HepG2 (cell line): ENCODE results near the gene CPSF4. TPM values are rescaled to one million over a fixed set of nuclear protein-coding genes. Genes with fewer than 3 reads are reported as not detected.

Experiments
- ATF7-NPFF ChIP-seq: sonication (generic); formaldehyde crosslinking; IDR thresholded peaks from 2 replicates; pipeline ENCODE4 v1.8.1; 2023; ENCODE audit warnings: mild to moderate bottlenecking, low read depth, missing genetic modification reagents, moderate library complexity
- BORCS8-MEF2B ChIP-seq: sonication (generic); formaldehyde crosslinking; IDR thresholded peaks from 2 replicates; pipeline ENCODE4 v1.8.0; 2022; ENCODE audit warnings: mild to moderate bottlenecking, missing genetic modification reagents
- CHCHD3 ChIP-seq: sonication (generic); formaldehyde crosslinking; IDR thresholded peaks from 2 replicates; pipeline ENCODE4 v1.8.0; 2022; ENCODE audit warnings: mild to moderate bottlenecking, missing genetic modification reagents, moderate library complexity
- DNMT1 ChIP-seq: sonication (generic); formaldehyde crosslinking; IDR thresholded peaks from 2 replicates; pipeline ENCODE4 v1.5.1; 2020; ENCODE audit warnings: mild to moderate bottlenecking, missing genetic modification reagents
- GABPB1 ChIP-seq: IDR thresholded peaks from 2 replicates; pipeline ENCODE4 v1.6.1; 2016; ENCODE audit warnings: mild to moderate bottlenecking, missing genetic modification reagents, moderate library complexity, missing compliant biosample characterization
- HDAC6 ChIP-seq: fragments of 200-600 bp; sonication (generic); IDR thresholded peaks from 2 replicates; pipeline ENCODE4 v1.7.0; 2017; ENCODE audit warnings: mild to moderate bottlenecking, antibody characterized with exemption, low read length, low read depth
- MTF2 ChIP-seq: sonication (generic); formaldehyde crosslinking; IDR thresholded peaks from 2 replicates; pipeline ENCODE4 v1.5.0; 2020; ENCODE audit warnings: missing genetic modification reagents, borderline replicate concordance
- NCOA2 ChIP-seq: sonication (generic); formaldehyde crosslinking; IDR thresholded peaks from 2 replicates; pipeline ENCODE4 v1.8.0; 2022; ENCODE audit warnings: inconsistent platforms
- PAF1 ChIP-seq: IDR thresholded peaks from 2 replicates; pipeline ENCODE4 v1.6.1; 2016; ENCODE audit warnings: missing genetic modification reagents, missing compliant biosample characterization
- RBFOX2 ChIP-seq: fragments of 200-400 bp; formaldehyde crosslinking; IDR thresholded peaks from 2 replicates; pipeline ENCODE4 v1.6.1; 2017; ENCODE audit warnings: low read depth, mild to moderate bottlenecking, low read length
- REPIN1 ChIP-seq: sonication (generic); formaldehyde crosslinking; IDR thresholded peaks from 2 replicates; pipeline ENCODE4 v1.8.0; 2022; ENCODE audit warnings: missing genetic modification reagents, low read depth, mild to moderate bottlenecking, borderline replicate concordance
- RNF2 ChIP-seq: fragments of 450-650 bp; conservative IDR thresholded peaks from 2 replicates; pipeline ENCODE4 v1.6.1; 2016; ENCODE audit warnings: low read depth
- SIN3A ChIP-seq: IDR thresholded peaks from 2 replicates; pipeline ENCODE4 v1.6.1; 2011; ENCODE audit warnings: low read depth, mild to moderate bottlenecking, control low read depth, low read length, borderline replicate concordance
- SNAI1 ChIP-seq: sonication (generic); formaldehyde crosslinking; IDR thresholded peaks from 2 replicates; pipeline ENCODE4 v1.5.0; 2020; ENCODE audit warnings: mild to moderate bottlenecking, missing genetic modification reagents, borderline replicate concordance
- SP4 ChIP-seq: sonication (generic); formaldehyde crosslinking; IDR thresholded peaks from 2 replicates; pipeline ENCODE4 v1.8.1; 2023; ENCODE audit warnings: mild to moderate bottlenecking, missing genetic modification reagents
- TP53 ChIP-seq: sonication (generic); formaldehyde crosslinking; conservative IDR thresholded peaks from 2 replicates; pipeline ENCODE4 v1.4.0; 2020; ENCODE audit warnings: missing genetic modification reagents
- U2AF2 ChIP-seq: fragments of 200-400 bp; formaldehyde crosslinking; IDR thresholded peaks from 2 replicates; pipeline ENCODE4 v1.6.1; 2017; ENCODE audit warnings: low read depth, mild to moderate bottlenecking, low read length
- ZC3H4 ChIP-seq: sonication (generic); formaldehyde crosslinking; IDR thresholded peaks from 2 replicates; pipeline ENCODE4 v1.4.0; 2020; ENCODE audit warnings: missing genetic modification reagents, borderline replicate concordance
- ZNF354B ChIP-seq: sonication (generic); formaldehyde crosslinking; IDR thresholded peaks from 2 replicates; pipeline ENCODE4 v1.8.0; 2022; ENCODE audit warnings: mild to moderate bottlenecking, missing genetic modification reagents
- polyA plus RNA-seq, 8 experiments: library from polyadenylated mRNA; depleted of rRNA in 3 of 8; stranded (reverse) in 7 of 8; unstranded in 1 of 8; fragments of >200 nt; fragmentation: Illumina TruSeq in 4 of 8; extraction: Trizol in 4 of 8; gene quantifications; 2 replicates each; pipeline versions ENCODE4 v1.2.1 to v1.2.3, GENCODE V29; 2011 to 2016; ENCODE audit warnings: low read depth in 4 of 8, missing spikeins in 1 of 8, mixed read lengths in 1 of 8; ENCODE audit not compliant: insufficient read depth in 1 of 8
- total RNA-seq, 5 experiments: library from RNA; depleted of rRNA; stranded (reverse); fragments of >200 nt; fragmentation: Illumina TruSeq; extraction: Trizol; gene quantifications; 2 replicates each; pipeline ENCODE4 v1.2.3, GENCODE V29; 2016; ENCODE audit warnings: low read depth in 1 of 5
- TF ChIP-seq, protein P1 (sequence below): sonication (generic); formaldehyde crosslinking; IDR thresholded peaks from 2 replicates; pipeline ENCODE4 v1.5.1; 2020; ENCODE audit warnings: missing genetic modification reagents, mild to moderate bottlenecking, borderline replicate concordance
- TF ChIP-seq, protein P2 (sequence below): sonication (generic); formaldehyde crosslinking; IDR thresholded peaks from 2 replicates; pipeline ENCODE4 v1.5.0; 2020; ENCODE audit warnings: missing genetic modification reagents
- TF ChIP-seq, protein P3 (sequence below): sonication (generic); formaldehyde crosslinking; IDR thresholded peaks from 2 replicates; pipeline ENCODE4 v1.4.0; 2020; ENCODE audit warnings: missing genetic modification reagents
- TF ChIP-seq, protein P4 (sequence below): sonication (generic); formaldehyde crosslinking; IDR thresholded peaks from 2 replicates; pipeline ENCODE4 v1.8.1; 2023; ENCODE audit warnings: missing genetic modification reagents, mild to moderate bottlenecking, borderline replicate concordance
- TF ChIP-seq, protein P5 (sequence below): sonication (generic); formaldehyde crosslinking; IDR thresholded peaks from 2 replicates; pipeline ENCODE4 v1.9.0; 2021; ENCODE audit warnings: missing genetic modification reagents, borderline replicate concordance

The CPSF4 gene
- total and polyA plus RNA-seq, 2 of the 13 experiments (the other 11 are each of a cell fraction or from before 2014, with no cell fraction given), result 34.1 to 49.6 TPM

DNA sequence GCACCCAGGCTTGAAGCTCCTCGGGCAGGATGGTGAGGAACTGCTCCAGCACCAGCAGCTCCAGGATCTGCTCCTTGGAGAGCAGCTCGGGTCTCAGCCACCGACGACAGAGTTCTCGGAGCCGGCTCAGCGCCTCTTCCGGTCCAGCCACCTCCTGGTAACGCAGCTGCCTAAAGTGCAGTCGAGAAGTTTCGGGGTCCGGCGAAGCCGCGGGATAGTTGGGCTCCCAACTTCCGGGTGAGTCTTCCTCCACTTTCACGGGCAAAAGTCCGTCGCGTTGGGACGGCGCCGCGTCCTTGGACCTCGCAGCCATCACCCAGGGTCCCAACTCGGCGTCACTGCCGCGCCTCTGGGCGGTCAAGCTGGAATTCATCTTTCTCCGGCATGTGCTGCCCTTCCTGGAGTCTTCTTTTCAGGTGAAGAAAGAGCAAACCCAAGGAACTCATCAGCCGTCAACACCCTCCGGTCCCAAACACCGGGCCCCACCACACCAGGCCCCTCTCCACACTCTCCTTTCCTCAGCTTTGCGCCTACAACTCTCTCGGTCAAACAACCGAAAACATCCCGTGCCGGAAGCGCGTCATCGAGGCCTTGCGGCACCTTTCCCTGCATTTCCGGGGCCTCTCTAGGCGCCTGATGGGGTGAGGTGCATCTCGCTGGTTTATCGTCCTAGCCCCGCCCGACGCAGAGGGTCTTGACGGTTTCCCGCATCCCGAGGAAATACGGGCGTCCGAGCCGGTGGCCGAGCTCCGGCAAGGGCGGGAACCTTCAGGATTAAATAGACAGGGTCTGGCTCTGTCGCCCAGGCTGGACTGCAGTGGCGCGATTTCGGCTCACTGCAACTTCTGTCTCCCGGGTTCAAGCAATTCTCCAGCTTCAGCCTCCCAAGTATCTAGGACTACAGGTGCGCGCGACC, 61.2 kb downstream of the CPSF4 start, which contains the start of gene ZNF394 (continued):
- TF ChIP-seq, protein P1, sequence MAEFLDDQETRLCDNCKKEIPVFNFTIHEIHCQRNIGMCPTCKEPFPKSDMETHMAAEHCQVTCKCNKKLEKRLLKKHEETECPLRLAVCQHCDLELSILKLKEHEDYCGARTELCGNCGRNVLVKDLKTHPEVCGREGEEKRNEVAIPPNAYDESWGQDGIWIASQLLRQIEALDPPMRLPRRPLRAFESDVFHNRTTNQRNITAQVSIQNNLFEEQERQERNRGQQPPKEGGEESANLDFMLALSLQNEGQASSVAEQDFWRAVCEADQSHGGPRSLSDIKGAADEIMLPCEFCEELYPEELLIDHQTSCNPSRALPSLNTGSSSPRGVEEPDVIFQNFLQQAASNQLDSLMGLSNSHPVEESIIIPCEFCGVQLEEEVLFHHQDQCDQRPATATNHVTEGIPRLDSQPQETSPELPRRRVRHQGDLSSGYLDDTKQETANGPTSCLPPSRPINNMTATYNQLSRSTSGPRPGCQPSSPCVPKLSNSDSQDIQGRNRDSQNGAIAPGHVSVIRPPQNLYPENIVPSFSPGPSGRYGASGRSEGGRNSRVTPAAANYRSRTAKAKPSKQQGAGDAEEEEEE (CRISPR knock-in tag), result peak; percentile 62; the same call in 1 of the 2 replicates
- TF ChIP-seq ATF7-NPFF (0 out of 2 replicates have a peak, but pooled peaks have one; percentile 14), RBFOX2 (peak; percentile 71), SNAI1 (CRISPR knock-in tag) (0 out of 2 replicates have a peak, but pooled peaks have one; percentile 69), MTF2 (CRISPR knock-in tag) (no peak), NCOA2 (no peak; the same call in 1 of the 2 replicates), ZNF354B (CRISPR knock-in tag) (no peak), DNMT1 (CRISPR knock-in tag) (no peak), SIN3A (peak; percentile 66; the same call in 1 of the 2 replicates), U2AF2 (no peak), CHCHD3 (CRISPR knock-in tag) (no peak), TP53 (no peak), HDAC6 (no peak), BORCS8-MEF2B (CRISPR knock-in tag) (peak; percentile 89; the same call in 1 of the 2 replicates), RNF2 (0 out of 2 replicates have a peak, but pooled peaks have one; percentile 44), ZC3H4 (CRISPR knock-in tag) (no peak), SP4 (CRISPR knock-in tag) (peak; percentile 36; the same call in 1 of the 2 replicates), PAF1 (CRISPR knock-in tag) (no peak), REPIN1 (CRISPR knock-in tag) (peak; percentile 87), GABPB1 (CRISPR knock-in tag) (peak; percentile 98)
- TF ChIP-seq, protein P2, sequence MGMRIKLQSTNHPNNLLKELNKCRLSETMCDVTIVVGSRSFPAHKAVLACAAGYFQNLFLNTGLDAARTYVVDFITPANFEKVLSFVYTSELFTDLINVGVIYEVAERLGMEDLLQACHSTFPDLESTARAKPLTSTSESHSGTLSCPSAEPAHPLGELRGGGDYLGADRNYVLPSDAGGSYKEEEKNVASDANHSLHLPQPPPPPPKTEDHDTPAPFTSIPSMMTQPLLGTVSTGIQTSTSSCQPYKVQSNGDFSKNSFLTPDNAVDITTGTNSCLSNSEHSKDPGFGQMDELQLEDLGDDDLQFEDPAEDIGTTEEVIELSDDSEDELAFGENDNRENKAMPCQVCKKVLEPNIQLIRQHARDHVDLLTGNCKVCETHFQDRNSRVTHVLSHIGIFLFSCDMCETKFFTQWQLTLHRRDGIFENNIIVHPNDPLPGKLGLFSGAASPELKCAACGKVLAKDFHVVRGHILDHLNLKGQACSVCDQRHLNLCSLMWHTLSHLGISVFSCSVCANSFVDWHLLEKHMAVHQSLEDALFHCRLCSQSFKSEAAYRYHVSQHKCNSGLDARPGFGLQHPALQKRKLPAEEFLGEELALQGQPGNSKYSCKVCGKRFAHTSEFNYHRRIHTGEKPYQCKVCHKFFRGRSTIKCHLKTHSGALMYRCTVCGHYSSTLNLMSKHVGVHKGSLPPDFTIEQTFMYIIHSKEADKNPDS, result no peak
- TF ChIP-seq, protein P3, sequence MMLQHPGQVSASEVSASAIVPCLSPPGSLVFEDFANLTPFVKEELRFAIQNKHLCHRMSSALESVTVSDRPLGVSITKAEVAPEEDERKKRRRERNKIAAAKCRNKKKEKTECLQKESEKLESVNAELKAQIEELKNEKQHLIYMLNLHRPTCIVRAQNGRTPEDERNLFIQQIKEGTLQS (CRISPR knock-in tag), result no peak
- TF ChIP-seq, protein P4, sequence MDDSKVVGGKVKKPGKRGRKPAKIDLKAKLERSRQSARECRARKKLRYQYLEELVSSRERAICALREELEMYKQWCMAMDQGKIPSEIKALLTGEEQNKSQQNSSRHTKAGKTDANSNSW (CRISPR knock-in tag), result no peak; the same call in 1 of the 2 replicates
- TF ChIP-seq, protein P5, sequence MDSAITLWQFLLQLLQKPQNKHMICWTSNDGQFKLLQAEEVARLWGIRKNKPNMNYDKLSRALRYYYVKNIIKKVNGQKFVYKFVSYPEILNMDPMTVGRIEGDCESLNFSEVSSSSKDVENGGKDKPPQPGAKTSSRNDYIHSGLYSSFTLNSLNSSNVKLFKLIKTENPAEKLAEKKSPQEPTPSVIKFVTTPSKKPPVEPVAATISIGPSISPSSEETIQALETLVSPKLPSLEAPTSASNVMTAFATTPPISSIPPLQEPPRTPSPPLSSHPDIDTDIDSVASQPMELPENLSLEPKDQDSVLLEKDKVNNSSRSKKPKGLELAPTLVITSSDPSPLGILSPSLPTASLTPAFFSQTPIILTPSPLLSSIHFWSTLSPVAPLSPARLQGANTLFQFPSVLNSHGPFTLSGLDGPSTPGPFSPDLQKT (CRISPR knock-in tag), result no peak
